Spleen (tissue), 7 donors: Measurements from ENCODE around the gene RBM10.

Experiments used
- POLR2AphosphoS5 ChIP-seq, 3 donors: sonication (generic); formaldehyde crosslinking; IDR thresholded peaks; one replicate each; pipeline ENCODE4 v1.5.1; 2017; ENCODE audit warnings: antibody characterized with exemption in 3 of 3
- TF ChIP-seq, protein P1 (sequence below), 11 experiments: fragments of 200-600 bp in 7 of 11; fragments of 450-650 bp in 4 of 11; sonication (generic) in 4 of 11; IDR thresholded peaks in 8 of 11; conservative IDR thresholded peaks in 3 of 11; 1 replicate in 7 of 11; 2 replicates in 4 of 11; pipeline versions ENCODE4 v1.4.0 to v1.8.0; 2016 to 2021; ENCODE audit warnings: antibody characterized with exemption in 11 of 11, inconsistent platforms in 4 of 11, mild to moderate bottlenecking in 1 of 11
- donor health status: DM: no; HTN: no; CAD: no; lungs with moderate emphysema.
- donor health status: DM: no; HTN: no; CAD: no.
- donor health status: DM: no; HTN: no; CAD: no.

GRCh38 chrX:47175588-47175980 lies 30.6 kb downstream of the RBM10 start:
- TF ChIP-seq POLR2AphosphoS5 (IDR thresholded peaks at IDR 0.05): no peak
- TF ChIP-seq, protein P1, sequence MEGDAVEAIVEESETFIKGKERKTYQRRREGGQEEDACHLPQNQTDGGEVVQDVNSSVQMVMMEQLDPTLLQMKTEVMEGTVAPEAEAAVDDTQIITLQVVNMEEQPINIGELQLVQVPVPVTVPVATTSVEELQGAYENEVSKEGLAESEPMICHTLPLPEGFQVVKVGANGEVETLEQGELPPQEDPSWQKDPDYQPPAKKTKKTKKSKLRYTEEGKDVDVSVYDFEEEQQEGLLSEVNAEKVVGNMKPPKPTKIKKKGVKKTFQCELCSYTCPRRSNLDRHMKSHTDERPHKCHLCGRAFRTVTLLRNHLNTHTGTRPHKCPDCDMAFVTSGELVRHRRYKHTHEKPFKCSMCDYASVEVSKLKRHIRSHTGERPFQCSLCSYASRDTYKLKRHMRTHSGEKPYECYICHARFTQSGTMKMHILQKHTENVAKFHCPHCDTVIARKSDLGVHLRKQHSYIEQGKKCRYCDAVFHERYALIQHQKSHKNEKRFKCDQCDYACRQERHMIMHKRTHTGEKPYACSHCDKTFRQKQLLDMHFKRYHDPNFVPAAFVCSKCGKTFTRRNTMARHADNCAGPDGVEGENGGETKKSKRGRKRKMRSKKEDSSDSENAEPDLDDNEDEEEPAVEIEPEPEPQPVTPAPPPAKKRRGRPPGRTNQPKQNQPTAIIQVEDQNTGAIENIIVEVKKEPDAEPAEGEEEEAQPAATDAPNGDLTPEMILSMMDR (IDR thresholded peaks at IDR 0.05 in 8 of 11, conservative IDR thresholded peaks at IDR 0.05 in 3 of 11): no peak
